ENCODE measurements around the gene TMA7. TPM values are rescaled to one million over a fixed set of nuclear protein-coding genes. Genes with fewer than 3 reads are reported as not detected.

Gene TMA7
- total and polyA plus RNA-seq, 9 of the 15 experiments (the other 6 are each of a cell fraction or from before 2014, with no cell fraction given): 209 to 1,003 (median 486) TPM

GRCh38 chr3:48472923-48473616 lies 33.0 kb downstream of the TMA7 start (continued):
- TF ChIP-seq ZNF318 (IDR thresholded peaks at IDR 0.05; ENCODE audit: borderline replicate concordance in 1 of 2, low read depth in 1 of 2) (no peak; a peak in 1 of 4 replicates), KHSRP (IDR thresholded peaks at IDR 0.05) (0 out of 2 replicates have a peak, but pooled peaks have one; percentile 14), HNRNPK (IDR thresholded peaks at IDR 0.05; ENCODE audit: low read depth, low read length, poor library complexity, severe bottlenecking) (no peak), MECOM (CRISPR knock-in tag; IDR thresholded peaks at IDR 0.05) (no peak), E2F5 (CRISPR knock-in tag; IDR thresholded peaks at IDR 0.05) (no peak), CSDE1 (IDR thresholded peaks at IDR 0.05) (no peak), ZBTB33 (CRISPR knock-in tag; IDR thresholded peaks at IDR 0.05) (no peak), BACH1 (tag; IDR thresholded peaks at IDR 0.05) (no peak), ZFP36 (IDR thresholded peaks at IDR 0.05; ENCODE audit: low read depth, low read length, partially characterized antibody) (no peak), ZNF75A (CRISPR knock-in tag; IDR thresholded peaks at IDR 0.05) (no peak), ZBTB34 (CRISPR knock-in tag; IDR thresholded peaks at IDR 0.05) (no peak), USF1 (CRISPR knock-in tag; IDR thresholded peaks at IDR 0.05) (0 out of 2 replicates have a peak, but pooled peaks have one; percentile 10), CAMTA2 (CRISPR knock-in tag; conservative IDR thresholded peaks at IDR 0.05) (no peak), DPF2 (IDR thresholded peaks at IDR 0.05) (peak; percentile 81)

Data from K562 (cell line).